ENCODE measurements around the gene PKIG. TPM values are rescaled to one million over a fixed set of nuclear protein-coding genes. Genes with fewer than 3 reads are reported as not detected.

Gene PKIG
- total and polyA plus RNA-seq, 10 of the 15 experiments (the other 5 are each of a cell fraction or from before 2014, with no cell fraction given) = 5.7 to 82.3 (median 39.7) TPM

DNA sequence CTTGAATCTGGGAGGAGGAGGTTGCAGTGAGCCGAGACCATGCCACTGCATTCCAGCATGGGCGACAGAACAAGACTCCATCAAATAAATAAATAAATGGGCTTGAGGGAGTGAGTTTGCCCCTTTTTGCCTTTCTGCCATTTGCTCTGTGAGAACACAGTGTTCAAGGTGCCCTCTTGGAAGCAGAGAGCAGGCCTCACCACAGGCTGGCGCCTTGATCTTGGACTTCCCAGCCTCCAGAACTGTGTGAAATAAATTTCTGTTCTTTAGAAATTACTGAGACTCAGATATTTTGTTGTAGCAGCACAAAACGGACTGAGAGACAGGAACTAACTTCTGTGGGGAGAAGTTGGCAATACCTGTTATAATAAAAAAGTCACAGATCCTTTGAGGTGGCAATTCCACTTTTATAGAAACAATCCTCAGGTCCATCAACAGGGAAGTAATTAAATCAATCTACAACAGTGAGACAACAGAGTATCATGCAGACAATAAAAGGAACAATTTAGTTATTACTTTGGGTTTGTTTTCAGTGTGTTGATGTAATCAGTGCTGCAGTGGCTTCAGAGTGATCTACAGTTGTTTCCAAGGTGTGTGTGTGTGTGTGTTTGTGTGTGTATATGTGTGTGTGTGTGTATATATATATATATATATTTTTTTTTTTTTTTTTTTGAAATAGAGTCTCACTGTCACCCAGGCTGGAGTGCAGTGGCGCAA, 24.5 kb downstream of the PKIG start:
- SMC1A ChIA-PET (ENCODE audit: uncharacterized antibody, unreplicated experiment) = interaction anchor here (5.5 kb wide), 1 partner anchor 31 kb away, joined by 85 read pairs; no protein-coding TSS in a partner anchor
- intact Hi-C loops (cut with micrococcal nuclease; ENCODE audit: unreplicated experiment) (loop anchor here (5.0 kb wide), 1 partner anchor 85 kb away; the partner anchor contains the start of gene SERINC3), in situ Hi-C loops (cut with MboI) (loop anchor here (5.0 to 10.0 kb wide), 2 partner anchors 220 to 392 kb away; partner anchors contain the start of gene OSER1)
- H3K36me3 ChIP-seq (ENCODE audit: control insufficient read depth in 2 of 2, insufficient read depth in 2 of 2, low read length in 1 of 2) = no peaks in the 10 kb centered on the region; a peak in 2 of 4 replicates
- WGBS (ENCODE audit: insufficient coverage, insufficient replicate concordance, low lambda C conversion rate, missing lambda C conversion rate) = 99% methylated on average over 5 of the region's 5 CpGs
- POLR2A ChIA-PET = interaction anchor here (0.7 to 1.0 kb wide), 2 partner anchors 17 to 30 kb away, joined by 3 to 4 read pairs; no protein-coding TSS in a partner anchor
- FAIRE-seq = no peak
- H4K20me1 ChIP-seq (ENCODE audit: control insufficient read depth, insufficient read depth) = no peaks in the 10 kb centered on the region
- H3K9ac ChIP-seq (ENCODE audit: control insufficient read depth, insufficient read depth, low read length) = no peak overlapping the region
- RAD21 ChIA-PET (ENCODE audit: unreplicated experiment) = interaction anchor here (0.7 kb wide), 2 partner anchors 31 to 43 kb away, joined by 3 read pairs; no protein-coding TSS in a partner anchor
- CTCF ChIA-PET = interaction anchor here (0.6 to 10.5 kb wide), 4 partner anchors 29 to 174 kb away, joined by 3 to 158 read pairs (median 122); no protein-coding TSS in a partner anchor
- H3K27me3 ChIP-seq (replicated peaks in 1 of 2; ENCODE audit: control insufficient read depth in 2 of 2, insufficient read depth in 2 of 2, low read length in 1 of 2) = no peaks in the 10 kb centered on the region
- DNase-seq (ENCODE audit: low read depth, low spot score) = no peak
- peaks cover 15% of the 10 kb centered on the region for H3K4me1 ChIP-seq (ENCODE audit: control insufficient read depth, insufficient read depth, low read length)
- H3K27ac ChIP-seq (ENCODE audit: control insufficient read depth, insufficient read depth) = no peak overlapping the region
- H3K4me3 ChIP-seq = no peak overlapping the region
- H3K4me2 ChIP-seq (ENCODE audit: control insufficient read depth, insufficient read depth) = no peak overlapping the region
- ATAC-seq = no peak
- no peak overlapping the region for H2AFZ ChIP-seq (ENCODE audit: control insufficient read depth, low read depth, low read length)
- no peaks in the 10 kb centered on the region for H3K9me3 ChIP-seq (replicated peaks; ENCODE audit: control insufficient read depth, insufficient read depth, low read length)
- no TSS peak for BruUV-seq (replicated peaks)
- no peaks in the 10 kb centered on the region; the same call in 1 of the 2 replicates for H3K79me2 ChIP-seq (ENCODE audit: control insufficient read depth, insufficient read depth, low read length)
- TF ChIP-seq SREBF1 (IDR thresholded peaks at IDR 0.05; ENCODE audit: low read length) (no peak), IRF4 (IDR thresholded peaks at IDR 0.05; ENCODE audit: low read depth, low read length) (no peak), ZZZ3 (IDR thresholded peaks at IDR 0.05; ENCODE audit: control insufficient read depth, insufficient read length, low read depth) (no peak), SREBF2 (IDR thresholded peaks at IDR 0.05; ENCODE audit: low read length) (no peak), NFXL1 (IDR thresholded peaks at IDR 0.05; ENCODE audit: borderline replicate concordance) (no peak), POU2F2 (IDR thresholded peaks at IDR 0.05; ENCODE audit: borderline replicate concordance, low read depth, low read length) (no peak), GABPA (IDR thresholded peaks at IDR 0.05; ENCODE audit: low read depth) (no peak), CBX3 (IDR thresholded peaks at IDR 0.05; ENCODE audit: borderline replicate concordance, low read depth) (no peak), ZNF592 (IDR thresholded peaks at IDR 0.05) (no peak)
- TF ChIP-seq, protein P1, sequence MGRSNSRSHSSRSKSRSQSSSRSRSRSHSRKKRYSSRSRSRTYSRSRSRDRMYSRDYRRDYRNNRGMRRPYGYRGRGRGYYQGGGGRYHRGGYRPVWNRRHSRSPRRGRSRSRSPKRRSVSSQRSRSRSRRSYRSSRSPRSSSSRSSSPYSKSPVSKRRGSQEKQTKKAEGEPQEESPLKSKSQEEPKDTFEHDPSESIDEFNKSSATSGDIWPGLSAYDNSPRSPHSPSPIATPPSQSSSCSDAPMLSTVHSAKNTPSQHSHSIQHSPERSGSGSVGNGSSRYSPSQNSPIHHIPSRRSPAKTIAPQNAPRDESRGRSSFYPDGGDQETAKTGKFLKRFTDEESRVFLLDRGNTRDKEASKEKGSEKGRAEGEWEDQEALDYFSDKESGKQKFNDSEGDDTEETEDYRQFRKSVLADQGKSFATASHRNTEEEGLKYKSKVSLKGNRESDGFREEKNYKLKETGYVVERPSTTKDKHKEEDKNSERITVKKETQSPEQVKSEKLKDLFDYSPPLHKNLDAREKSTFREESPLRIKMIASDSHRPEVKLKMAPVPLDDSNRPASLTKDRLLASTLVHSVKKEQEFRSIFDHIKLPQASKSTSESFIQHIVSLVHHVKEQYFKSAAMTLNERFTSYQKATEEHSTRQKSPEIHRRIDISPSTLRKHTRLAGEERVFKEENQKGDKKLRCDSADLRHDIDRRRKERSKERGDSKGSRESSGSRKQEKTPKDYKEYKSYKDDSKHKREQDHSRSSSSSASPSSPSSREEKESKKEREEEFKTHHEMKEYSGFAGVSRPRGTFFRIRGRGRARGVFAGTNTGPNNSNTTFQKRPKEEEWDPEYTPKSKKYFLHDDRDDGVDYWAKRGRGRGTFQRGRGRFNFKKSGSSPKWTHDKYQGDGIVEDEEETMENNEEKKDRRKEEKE (IDR thresholded peaks at IDR 0.05) = no peak
- TF ChIP-seq, protein P2, sequence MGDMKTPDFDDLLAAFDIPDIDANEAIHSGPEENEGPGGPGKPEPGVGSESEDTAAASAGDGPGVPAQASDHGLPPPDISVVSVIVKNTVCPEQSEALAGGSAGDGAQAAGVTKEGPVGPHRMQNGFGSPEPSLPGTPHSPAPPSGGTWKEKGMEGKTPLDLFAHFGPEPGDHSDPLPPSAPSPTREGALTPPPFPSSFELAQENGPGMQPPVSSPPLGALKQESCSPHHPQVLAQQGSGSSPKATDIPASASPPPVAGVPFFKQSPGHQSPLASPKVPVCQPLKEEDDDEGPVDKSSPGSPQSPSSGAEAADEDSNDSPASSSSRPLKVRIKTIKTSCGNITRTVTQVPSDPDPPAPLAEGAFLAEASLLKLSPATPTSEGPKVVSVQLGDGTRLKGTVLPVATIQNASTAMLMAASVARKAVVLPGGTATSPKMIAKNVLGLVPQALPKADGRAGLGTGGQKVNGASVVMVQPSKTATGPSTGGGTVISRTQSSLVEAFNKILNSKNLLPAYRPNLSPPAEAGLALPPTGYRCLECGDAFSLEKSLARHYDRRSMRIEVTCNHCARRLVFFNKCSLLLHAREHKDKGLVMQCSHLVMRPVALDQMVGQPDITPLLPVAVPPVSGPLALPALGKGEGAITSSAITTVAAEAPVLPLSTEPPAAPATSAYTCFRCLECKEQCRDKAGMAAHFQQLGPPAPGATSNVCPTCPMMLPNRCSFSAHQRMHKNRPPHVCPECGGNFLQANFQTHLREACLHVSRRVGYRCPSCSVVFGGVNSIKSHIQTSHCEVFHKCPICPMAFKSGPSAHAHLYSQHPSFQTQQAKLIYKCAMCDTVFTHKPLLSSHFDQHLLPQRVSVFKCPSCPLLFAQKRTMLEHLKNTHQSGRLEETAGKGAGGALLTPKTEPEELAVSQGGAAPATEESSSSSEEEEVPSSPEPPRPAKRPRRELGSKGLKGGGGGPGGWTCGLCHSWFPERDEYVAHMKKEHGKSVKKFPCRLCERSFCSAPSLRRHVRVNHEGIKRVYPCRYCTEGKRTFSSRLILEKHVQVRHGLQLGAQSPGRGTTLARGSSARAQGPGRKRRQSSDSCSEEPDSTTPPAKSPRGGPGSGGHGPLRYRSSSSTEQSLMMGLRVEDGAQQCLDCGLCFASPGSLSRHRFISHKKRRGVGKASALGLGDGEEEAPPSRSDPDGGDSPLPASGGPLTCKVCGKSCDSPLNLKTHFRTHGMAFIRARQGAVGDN (IDR thresholded peaks at IDR 0.05) = no peak
